ENCODE measurements around the gene LAMC3. TPM values are rescaled to one million over a fixed set of nuclear protein-coding genes. Genes with fewer than 3 reads are reported as not detected.

Gene LAMC3
- total RNA-seq, 6 donors from 2014 or later, result 6.7 to 56.0 (median 19.5) TPM

DNA sequence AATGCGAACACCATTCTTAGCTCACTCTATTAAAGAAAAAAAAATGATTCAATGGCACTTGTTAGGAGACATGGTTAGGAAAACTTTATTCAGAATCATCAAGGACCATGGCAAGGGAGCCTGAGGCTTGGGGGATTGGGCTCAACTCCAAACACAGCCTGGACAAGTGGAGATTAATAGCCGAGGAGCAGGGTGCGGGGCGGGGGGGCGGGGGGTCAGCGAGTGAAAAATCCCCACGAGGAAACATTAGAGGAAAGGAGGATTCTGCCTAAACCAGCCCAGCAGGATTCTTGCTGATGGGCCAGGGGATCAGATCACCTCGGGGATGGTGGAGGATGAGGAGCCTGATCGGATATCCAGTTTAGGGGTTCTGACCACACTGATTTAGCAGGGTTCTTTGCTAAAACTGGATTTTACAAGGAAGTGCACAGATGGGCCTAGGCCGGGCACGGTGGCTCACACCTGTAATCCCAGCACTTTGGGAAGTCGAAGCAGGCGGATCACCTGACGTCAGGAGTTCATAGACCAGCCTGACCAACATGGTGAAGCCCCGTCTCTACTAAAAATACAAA lies 45.6 kb upstream of the LAMC3 start:
- H3K9me3 ChIP-seq, result no peaks in the 10 kb centered on the region
- H3K27ac ChIP-seq, result no peak overlapping the region
- 81 to 86% methylated on average over 15 of the region's 15 CpGs for WGBS, 2 donors
- no peak overlapping the region for H3K4me3 ChIP-seq
- H3K4me1 ChIP-seq, result peaks cover 0 to 3% (median 0%) of the 10 kb centered on the region in 4 donors
- no peak for ATAC-seq (ENCODE audit: low FRiP score in 2 of 2)
- H3K36me3 ChIP-seq, result no peaks in the 10 kb centered on the region
- DNase-seq, result no peak
- TF ChIP-seq, protein P1, sequence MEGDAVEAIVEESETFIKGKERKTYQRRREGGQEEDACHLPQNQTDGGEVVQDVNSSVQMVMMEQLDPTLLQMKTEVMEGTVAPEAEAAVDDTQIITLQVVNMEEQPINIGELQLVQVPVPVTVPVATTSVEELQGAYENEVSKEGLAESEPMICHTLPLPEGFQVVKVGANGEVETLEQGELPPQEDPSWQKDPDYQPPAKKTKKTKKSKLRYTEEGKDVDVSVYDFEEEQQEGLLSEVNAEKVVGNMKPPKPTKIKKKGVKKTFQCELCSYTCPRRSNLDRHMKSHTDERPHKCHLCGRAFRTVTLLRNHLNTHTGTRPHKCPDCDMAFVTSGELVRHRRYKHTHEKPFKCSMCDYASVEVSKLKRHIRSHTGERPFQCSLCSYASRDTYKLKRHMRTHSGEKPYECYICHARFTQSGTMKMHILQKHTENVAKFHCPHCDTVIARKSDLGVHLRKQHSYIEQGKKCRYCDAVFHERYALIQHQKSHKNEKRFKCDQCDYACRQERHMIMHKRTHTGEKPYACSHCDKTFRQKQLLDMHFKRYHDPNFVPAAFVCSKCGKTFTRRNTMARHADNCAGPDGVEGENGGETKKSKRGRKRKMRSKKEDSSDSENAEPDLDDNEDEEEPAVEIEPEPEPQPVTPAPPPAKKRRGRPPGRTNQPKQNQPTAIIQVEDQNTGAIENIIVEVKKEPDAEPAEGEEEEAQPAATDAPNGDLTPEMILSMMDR (IDR thresholded peaks at IDR 0.05), result no peak
- TF ChIP-seq EP300 (IDR thresholded peaks at IDR 0.05) (no peak), POLR2A (IDR thresholded peaks at IDR 0.05) (no peak)
- H3K27me3 ChIP-seq, result no peaks in the 10 kb centered on the region

DNA sequence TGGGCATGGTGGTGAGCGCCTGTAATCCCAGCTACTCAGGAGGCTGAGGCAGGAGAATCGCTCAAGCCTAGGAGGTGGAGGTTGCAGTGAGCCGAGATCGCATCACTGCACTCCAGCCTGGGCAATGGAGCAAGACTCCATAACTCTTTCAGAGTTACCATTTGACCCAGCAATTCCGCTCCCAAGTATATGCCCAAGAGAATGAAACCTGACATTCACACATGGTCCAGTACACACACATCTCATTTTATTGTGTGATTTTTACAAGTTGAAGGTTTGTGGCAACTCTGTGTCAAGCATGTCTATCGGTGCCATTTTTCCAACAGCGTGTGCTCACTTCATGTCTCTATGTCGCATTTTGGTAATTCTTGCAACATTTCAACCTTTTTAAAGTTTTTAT lies 45.1 kb upstream of the LAMC3 start:
- no peak overlapping the region for H3K4me3 ChIP-seq
- no peaks in the 10 kb centered on the region for H3K36me3 ChIP-seq
- 89 to 96% methylated on average over 8 of the region's 8 CpGs for WGBS, 2 donors
- TF ChIP-seq POLR2AphosphoS5 (IDR thresholded peaks at IDR 0.05) (no peak), POLR2A (IDR thresholded peaks at IDR 0.05) (no peak), EP300 (IDR thresholded peaks at IDR 0.05) (no peak)
- TF ChIP-seq, protein P1 (IDR thresholded peaks at IDR 0.05), result no peak
- ATAC-seq (ENCODE audit: low FRiP score in 2 of 2) (no peak), DNase-seq (no peak)
- H3K27me3 ChIP-seq, result no peaks in the 10 kb centered on the region
- H3K27ac ChIP-seq, result no peak overlapping the region
- no peaks in the 10 kb centered on the region for H3K9me3 ChIP-seq
- peaks cover 0 to 3% (median 0%) of the 10 kb centered on the region in 4 donors for H3K4me1 ChIP-seq

DNA sequence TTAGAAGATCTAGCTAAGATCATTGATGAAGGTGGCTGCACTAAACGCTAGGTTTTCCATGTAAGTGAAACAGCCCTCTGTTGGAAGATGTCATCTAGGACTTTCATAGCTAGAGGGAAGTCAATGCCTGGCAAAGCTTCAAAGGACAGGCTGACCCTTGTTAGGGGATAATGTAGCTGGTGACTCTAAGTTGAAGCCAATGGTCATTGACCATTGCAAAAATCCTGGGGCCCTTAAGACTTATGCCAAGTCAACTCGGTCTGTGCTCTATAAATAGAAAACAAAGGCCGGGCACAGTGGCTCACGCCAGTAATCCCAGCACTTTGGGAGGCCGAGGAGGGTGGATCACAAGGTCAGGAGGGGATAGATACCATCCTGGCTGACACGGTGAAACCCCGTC lies 43.3 kb upstream of the LAMC3 start:
- Histone ChIP-seq H3K4me1 (peaks cover 0 to 3% (median 0%) of the 10 kb centered on the region in 4 donors), H3K9me3 (no peaks in the 10 kb centered on the region), H3K4me3 (no peak overlapping the region), H3K27ac (no peak overlapping the region), H3K27me3 (no peaks in the 10 kb centered on the region), H3K36me3 (no peaks in the 10 kb centered on the region)
- TF ChIP-seq POLR2A (IDR thresholded peaks at IDR 0.05) (no peak), POLR2AphosphoS5 (IDR thresholded peaks at IDR 0.05) (no peak), EP300 (IDR thresholded peaks at IDR 0.05) (no peak)
- TF ChIP-seq, protein P1 (IDR thresholded peaks at IDR 0.05), result no peak
- 82 to 87% methylated on average over 7 of the region's 7 CpGs for WGBS, 2 donors
- no peak for ATAC-seq (ENCODE audit: low FRiP score in 2 of 2)
- DNase-seq, result no peak

DNA sequence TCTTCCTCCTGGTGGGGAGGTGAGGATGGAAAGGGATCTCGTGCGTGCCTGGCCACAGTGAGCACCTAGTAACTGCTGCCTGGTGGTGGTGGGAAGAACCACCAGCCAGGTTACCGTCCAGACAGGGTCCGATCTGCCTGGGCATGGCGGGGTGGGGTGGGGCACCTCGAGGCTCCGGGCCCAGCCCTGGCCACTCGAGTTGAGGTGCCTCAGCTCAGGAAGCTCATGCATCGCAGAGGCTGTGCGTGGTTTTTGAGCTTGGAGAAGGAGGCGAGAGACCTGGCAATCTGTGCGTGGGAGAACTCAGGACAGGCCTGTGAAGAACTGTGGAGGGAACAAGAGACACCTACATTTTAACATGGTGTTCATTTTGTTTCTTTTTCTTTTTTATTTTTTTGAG lies 38.9 kb upstream of the LAMC3 start:
- 79% methylated on average over 12 of the region's 12 CpGs for WGBS, 2 donors
- Histone ChIP-seq H3K27me3 (no peaks in the 10 kb centered on the region), H3K9me3 (no peaks in the 10 kb centered on the region), H3K4me1 (no peaks in the 10 kb centered on the region), H3K36me3 (no peaks in the 10 kb centered on the region), H3K4me3 (no peak overlapping the region), H3K27ac (no peak overlapping the region)
- TF ChIP-seq, protein P1 (IDR thresholded peaks at IDR 0.05), result no peak
- TF ChIP-seq POLR2A (IDR thresholded peaks at IDR 0.05), result no peak
- DNase-seq (no peak), ATAC-seq (ENCODE audit: low FRiP score in 2 of 2) (no peak)

DNA sequence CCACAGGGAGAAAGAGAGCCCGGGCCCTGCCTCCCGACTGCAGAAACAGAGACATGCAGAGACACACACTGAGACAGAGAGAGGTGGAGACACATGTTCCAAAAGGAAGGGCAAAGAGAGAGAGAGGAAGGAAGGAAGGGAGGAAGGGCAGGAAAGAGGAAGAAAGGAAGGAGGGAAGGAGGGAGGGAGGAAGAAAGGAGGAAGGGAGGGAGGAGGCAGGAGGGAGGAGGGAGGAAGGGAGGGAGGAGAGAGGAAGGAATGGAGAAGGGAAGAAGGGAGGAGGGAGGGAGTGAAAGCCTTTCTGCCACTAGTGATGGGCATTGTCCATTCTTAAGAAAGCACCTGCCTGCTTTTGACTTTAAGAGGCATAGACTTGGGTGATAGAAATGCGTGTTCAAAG lies 38.1 kb upstream of the LAMC3 start:
- Histone ChIP-seq H3K9me3 (no peaks in the 10 kb centered on the region), H3K27ac (no peak overlapping the region), H3K27me3 (no peaks in the 10 kb centered on the region), H3K36me3 (no peaks in the 10 kb centered on the region), H3K4me1 (no peaks in the 10 kb centered on the region), H3K4me3 (no peak overlapping the region)
- 74 to 79% methylated on average over 3 of the region's 3 CpGs for WGBS, 2 donors
- ATAC-seq (ENCODE audit: low FRiP score in 2 of 2) (no peak), DNase-seq (no peak)
- no peak for TF ChIP-seq POLR2A (IDR thresholded peaks at IDR 0.05)
- no peak for TF ChIP-seq EP300 (IDR thresholded peaks at IDR 0.05)
- TF ChIP-seq, protein P1 (IDR thresholded peaks at IDR 0.05), result no peak
- no peak for TF ChIP-seq POLR2AphosphoS5 (IDR thresholded peaks at IDR 0.05)

All from upper lobe of left lung (tissue), 6 donors.